ENCODE measurements around the gene CBLC.
"Not testable (repeated sequence)": the region's sequence is repeated elsewhere in the genome, so short reads cannot be mapped to it uniquely, and the experiment has no call there.

CBLC gene

GRCh38 chr19:44823373-44823698 is 45.6 kb downstream of the CBLC start:
- no peaks in the 10 kb centered on the region for H3K79me2 ChIP-seq (ENCODE audit: low read length)
- H3K9ac ChIP-seq (ENCODE audit: low read length), result no peak overlapping the region
- no peaks in the 10 kb centered on the region for H3K36me3 ChIP-seq (replicated peaks; ENCODE audit: low read depth, low read length)
- H3K4me1 ChIP-seq (ENCODE audit: low read length), result no peaks in the 10 kb centered on the region
- no peak for TF ChIP-seq EZH2phosphoT487 (IDR thresholded peaks at IDR 0.05; ENCODE audit: low read depth)
- TF ChIP-seq CTCF (IDR thresholded peaks at IDR 0.05; ENCODE audit: low read depth, low read length), result no peak
- no peak overlapping the region for H2AFZ ChIP-seq (ENCODE audit: low read depth, low read length)
- no peaks in the 10 kb centered on the region for H3K9me3 ChIP-seq (ENCODE audit: insufficient read depth, low read length)
- H3K4me2 ChIP-seq (ENCODE audit: low read length), result no peak overlapping the region
- no peak overlapping the region for H3K4me3 ChIP-seq (ENCODE audit: low read length)
- no peak overlapping the region for H3K27ac ChIP-seq (ENCODE audit: low read length)
- peaks cover 13% of the 10 kb centered on the region for H3K27me3 ChIP-seq (ENCODE audit: low read depth, low read length)
- no peaks in the 10 kb centered on the region; the same call in 1 of the 2 replicates for H4K20me1 ChIP-seq (ENCODE audit: insufficient read depth, low read length)

DNA sequence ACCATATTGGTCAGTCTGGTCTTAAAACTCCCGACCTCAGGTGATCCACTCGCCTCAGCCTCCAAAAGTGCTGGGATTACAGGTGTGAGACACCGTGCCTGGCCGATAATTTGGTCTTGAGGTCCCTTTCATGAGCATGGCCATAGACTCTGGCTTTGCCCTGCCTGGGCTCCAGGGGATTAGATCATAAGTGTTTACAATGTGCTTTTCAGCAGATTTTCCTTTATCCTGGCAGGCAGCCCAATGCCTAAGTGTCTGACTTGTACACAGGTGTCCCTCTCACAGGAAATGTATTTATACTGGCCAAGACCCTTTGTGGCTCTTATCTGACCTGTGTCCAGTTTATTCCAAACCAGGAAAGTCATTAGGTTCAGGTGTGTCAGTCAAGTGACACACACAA is 47.1 kb downstream of the CBLC start:
- no peak overlapping the region for H3K4me3 ChIP-seq (ENCODE audit: low read length)
- TF ChIP-seq CTCF (IDR thresholded peaks at IDR 0.05; ENCODE audit: low read depth, low read length), result no peak
- no peak for TF ChIP-seq EZH2phosphoT487 (IDR thresholded peaks at IDR 0.05; ENCODE audit: low read depth)
- H3K27me3 ChIP-seq (ENCODE audit: low read depth, low read length), result peaks cover 13% of the 10 kb centered on the region
- H3K79me2 ChIP-seq (ENCODE audit: low read length), result no peaks in the 10 kb centered on the region
- H4K20me1 ChIP-seq (ENCODE audit: insufficient read depth, low read length), result no peaks in the 10 kb centered on the region; the same call in 1 of the 2 replicates
- H2AFZ ChIP-seq (ENCODE audit: low read depth, low read length), result no peak overlapping the region
- no peak overlapping the region for H3K4me2 ChIP-seq (ENCODE audit: low read length)
- no peaks in the 10 kb centered on the region for H3K4me1 ChIP-seq (ENCODE audit: low read length)
- no peaks in the 10 kb centered on the region for H3K36me3 ChIP-seq (replicated peaks; ENCODE audit: low read depth, low read length)
- no peaks in the 10 kb centered on the region for H3K9me3 ChIP-seq (ENCODE audit: insufficient read depth, low read length)
- no peak overlapping the region for H3K27ac ChIP-seq (ENCODE audit: low read length)
- no peak overlapping the region for H3K9ac ChIP-seq (ENCODE audit: low read length)

- H2AFZ ChIP-seq (ENCODE audit: low read depth, low read length); H3K27ac ChIP-seq (ENCODE audit: low read length); H3K4me2 ChIP-seq (ENCODE audit: low read length); H3K36me3 ChIP-seq (replicated peaks; ENCODE audit: low read depth, low read length); H3K9ac ChIP-seq (ENCODE audit: low read length); H3K79me2 ChIP-seq (ENCODE audit: low read length); H4K20me1 ChIP-seq (ENCODE audit: insufficient read depth, low read length); H3K9me3 ChIP-seq (ENCODE audit: insufficient read depth, low read length); H3K27me3 ChIP-seq (ENCODE audit: low read depth, low read length); H3K4me1 ChIP-seq (ENCODE audit: low read length); H3K4me3 ChIP-seq (ENCODE audit: low read length): not testable (repeated sequence)
Observed at GRCh38 chr19:44832875-44833274, 55.2 kb downstream of the CBLC start.

- not testable (repeated sequence) for H3K9me3 ChIP-seq (ENCODE audit: insufficient read depth, low read length); H3K36me3 ChIP-seq (replicated peaks; ENCODE audit: low read depth, low read length); H2AFZ ChIP-seq (ENCODE audit: low read depth, low read length); H3K27ac ChIP-seq (ENCODE audit: low read length); H3K9ac ChIP-seq (ENCODE audit: low read length); H4K20me1 ChIP-seq (ENCODE audit: insufficient read depth, low read length); H3K4me2 ChIP-seq (ENCODE audit: low read length); H3K4me1 ChIP-seq (ENCODE audit: low read length); H3K27me3 ChIP-seq (ENCODE audit: low read depth, low read length); H3K79me2 ChIP-seq (ENCODE audit: low read length); H3K4me3 ChIP-seq (ENCODE audit: low read length)
Observed at GRCh38 chr19:44834399-44834798, 56.7 kb downstream of the CBLC start.

GRCh38 chr19:44839276-44839675 is 61.6 kb downstream of the CBLC start:
- Histone ChIP-seq H3K79me2 (ENCODE audit: low read length) (no peaks in the 10 kb centered on the region), H3K9me3 (ENCODE audit: insufficient read depth, low read length) (no peaks in the 10 kb centered on the region), H3K27ac (ENCODE audit: low read length) (no peak overlapping the region), H3K9ac (ENCODE audit: low read length) (no peak overlapping the region), H3K4me1 (ENCODE audit: low read length) (peaks cover under 1% of the 10 kb centered on the region; the same call in 1 of the 2 replicates), H4K20me1 (ENCODE audit: insufficient read depth, low read length) (no peaks in the 10 kb centered on the region), H3K36me3 (replicated peaks; ENCODE audit: low read depth, low read length) (no peaks in the 10 kb centered on the region), H3K4me3 (ENCODE audit: low read length) (no peak overlapping the region), H3K4me2 (ENCODE audit: low read length) (no peak overlapping the region), H3K27me3 (ENCODE audit: low read depth, low read length) (0 out of 2 replicates have a peak, but pooled peaks cover 4% of the 10 kb centered on the region), H2AFZ (ENCODE audit: low read depth, low read length) (no peak overlapping the region)
- no peak for TF ChIP-seq EZH2phosphoT487 (IDR thresholded peaks at IDR 0.05; ENCODE audit: low read depth)
- TF ChIP-seq CTCF (IDR thresholded peaks at IDR 0.05; ENCODE audit: low read depth, low read length), result no peak

Data from OCI-LY3 (cell line).